Testis (tissue), 3 donors: ENCODE results near the gene ENPP4. TPM values are rescaled to one million over a fixed set of nuclear protein-coding genes. Genes with fewer than 3 reads are reported as not detected.
"Not testable (repeated sequence)": the region's sequence is repeated elsewhere in the genome, so short reads cannot be mapped to it uniquely, and the experiment has no call there.

Source experiments
- DNase-seq: peaks from one replicate; pipeline ENCODE4 v3.0.0-alpha.2; 2019
- H3K27ac ChIP-seq, 2 donors: fragments of 200-600 bp; sonication (generic); one replicate each; pipeline ENCODE4 v1.5.1; 2019
- H3K27me3 ChIP-seq: fragments of 200-600 bp; sonication (generic); one replicate; pipeline ENCODE4 v1.5.1; 2019
- H3K36me3 ChIP-seq: fragments of 200-600 bp; sonication (generic); one replicate; pipeline ENCODE4 v1.5.1; 2017; ENCODE audit warnings: low read depth; ENCODE audit errors: missing control alignments
- H3K4me1 ChIP-seq: fragments of 200-600 bp; sonication (generic); one replicate; pipeline ENCODE4 v1.5.1; 2019
- H3K4me3 ChIP-seq, 2 donors: fragments of 200-600 bp; sonication (generic); one replicate each; pipeline ENCODE4 v1.5.1; 2017 to 2019
- H3K9me3 ChIP-seq: fragments of 200-600 bp; sonication (generic); one replicate; pipeline ENCODE4 v1.5.1; 2017
- CTCF ChIP-seq, 3 experiments: fragments of 450-650 bp in 2 of 3; fragments of 200-600 bp in 1 of 3; sonication (generic) in 1 of 3; IDR thresholded peaks; one replicate each; pipeline ENCODE4 v1.5.1; 2016 to 2019; ENCODE audit warnings: antibody characterized with exemption in 3 of 3, mild to moderate bottlenecking in 2 of 3, moderate library complexity in 1 of 3
- POLR2A ChIP-seq: fragments of 450-650 bp; IDR thresholded peaks from one replicate; pipeline ENCODE4 v1.6.1; 2017; ENCODE audit warnings: antibody characterized with exemption, mild to moderate bottlenecking, moderate library complexity
- WGBS, 2 donors: methylation state at CpG; one replicate each; pipeline ENCODE4 v1.1.5; 2018; 5-methylcytosine and 5-hydroxymethylcytosine counted together
- intact Hi-C: fragments of 100-400 bp; cut with DNase I; formaldehyde crosslinking; loops from one replicate; pipeline ENCODE4 v1.15.1; 2023; ENCODE audit warnings: low total_unique reads
- polyA plus RNA-seq: library from polyadenylated mRNA; stranded (reverse); fragments of 350-450 nt; fragmentation: Illumina TruSeq; extraction: RNeasy Lipid Tissue Mini Kit (QIAGEN cat#74804); gene quantifications from one replicate; pipeline ENCODE4 v1.2.3, GENCODE V29; 2014; ENCODE audit warnings: low read depth, low replicate concordance; ENCODE audit not compliant: insufficient read depth
- total RNA-seq, 2 donors: library from RNA; depleted of rRNA; stranded (reverse); fragments of >200 nt; gene quantifications; one replicate each; pipeline ENCODE4 v1.2.3, GENCODE V29; 2016

The ENPP4 gene
- total and polyA plus RNA-seq, 3 donors from 2014 or later = 13.0 to 23.1 (median 21.1) TPM

DNA sequence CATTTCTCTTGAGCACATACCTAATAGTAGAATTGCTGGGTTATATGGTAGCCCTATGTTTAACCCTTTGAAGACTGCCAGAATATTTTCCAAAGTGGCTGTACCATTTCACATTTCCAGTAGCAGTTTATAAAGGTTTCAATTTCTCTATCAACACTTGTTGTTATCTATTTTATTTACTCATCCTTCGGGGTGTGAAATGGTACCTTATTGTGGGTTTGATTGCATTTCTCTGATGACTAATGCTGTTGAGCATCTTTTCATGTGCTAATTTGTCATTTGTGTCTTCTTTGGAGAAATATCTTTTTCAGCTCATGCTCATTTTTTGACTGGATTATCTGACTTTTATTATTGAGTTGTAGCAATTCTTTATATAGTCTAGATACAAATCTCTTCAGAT is 5.4 kb downstream of the ENPP4 start:
- no peak overlapping the region for H3K4me3 ChIP-seq
- DNase-seq = no peak
- H3K4me1 ChIP-seq = no peaks in the 10 kb centered on the region
- H3K36me3 ChIP-seq = no peaks in the 10 kb centered on the region
- H3K27ac ChIP-seq = no peak overlapping the region
- WGBS, 2 donors = 75 to 96% methylated on average over 1 of the region's 1 CpG
- no peak for TF ChIP-seq POLR2A
- TF ChIP-seq CTCF (IDR thresholded peaks at IDR 0.05) = no peak
- no peaks in the 10 kb centered on the region for H3K27me3 ChIP-seq
- H3K9me3 ChIP-seq = no peaks in the 10 kb centered on the region
- intact Hi-C loops = no loop called here

DNA sequence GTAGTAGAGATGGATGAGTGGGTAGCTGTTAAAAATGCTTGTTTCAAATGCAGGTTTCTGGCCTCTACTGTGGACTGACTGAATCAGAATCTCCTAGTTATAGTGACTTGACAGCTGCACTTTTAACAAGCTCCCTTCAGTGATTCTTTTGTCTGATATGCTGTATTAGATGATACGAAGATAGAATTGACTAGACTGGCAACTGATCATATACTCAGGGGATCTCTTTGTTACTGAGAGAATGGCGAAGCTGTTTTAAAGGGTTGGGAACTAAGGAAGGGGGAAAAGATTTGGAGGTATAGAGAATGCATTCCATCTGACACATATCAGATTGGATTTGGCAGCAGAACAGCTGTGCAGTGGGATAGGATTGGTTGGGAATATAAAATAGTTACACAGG is 7.0 kb downstream of the ENPP4 start:
- Histone ChIP-seq H3K9me3 (no peaks in the 10 kb centered on the region), H3K27ac (no peak overlapping the region), H3K4me1 (no peaks in the 10 kb centered on the region), H3K4me3 (no peak overlapping the region), H3K27me3 (no peaks in the 10 kb centered on the region), H3K36me3 (no peaks in the 10 kb centered on the region)
- 91 to 92% methylated on average over 2 of the region's 2 CpGs for WGBS, 2 donors
- no peak for TF ChIP-seq POLR2A
- TF ChIP-seq CTCF (IDR thresholded peaks at IDR 0.05) = no peak
- intact Hi-C loops = no loop called here
- no peak for DNase-seq

DNA sequence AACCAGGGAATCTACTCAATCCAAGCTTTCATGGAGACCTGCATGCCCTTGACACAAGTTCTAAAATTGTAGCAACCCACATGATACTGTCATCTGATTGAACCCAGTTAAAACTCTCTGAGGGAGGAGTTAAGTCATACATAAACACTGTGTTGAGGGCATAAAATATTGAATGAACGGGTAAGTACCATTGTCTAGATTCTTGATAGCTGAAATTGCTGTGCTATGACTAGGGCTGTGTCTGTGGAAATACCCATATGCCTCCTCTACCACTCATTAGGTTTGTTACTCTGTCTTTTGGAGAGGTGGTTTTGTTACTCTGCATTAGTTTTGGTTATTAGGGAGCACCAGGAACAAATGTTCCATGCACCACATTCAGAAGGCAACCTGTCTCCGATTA is 7.6 kb downstream of the ENPP4 start:
- H3K27ac ChIP-seq = no peak overlapping the region
- TF ChIP-seq POLR2A (no peak), CTCF (IDR thresholded peaks at IDR 0.05) (no peak)
- 88 to 91% methylated on average over 2 of the region's 2 CpGs for WGBS, 2 donors
- no peaks in the 10 kb centered on the region for H3K27me3 ChIP-seq
- intact Hi-C loops = no loop called here
- no peaks in the 10 kb centered on the region for H3K9me3 ChIP-seq
- no peak overlapping the region for H3K4me3 ChIP-seq
- no peaks in the 10 kb centered on the region for H3K36me3 ChIP-seq
- no peak for DNase-seq
- H3K4me1 ChIP-seq = no peaks in the 10 kb centered on the region

- no peak for TF ChIP-seq POLR2A
- TF ChIP-seq CTCF (IDR thresholded peaks at IDR 0.05) = no peak
- no peaks in the 10 kb centered on the region for H3K36me3 ChIP-seq
- 84 to 93% methylated on average over 1 of the region's 1 CpG for WGBS, 2 donors
- intact Hi-C loops = no loop called here
- H3K4me1 ChIP-seq = no peaks in the 10 kb centered on the region
- no peak for DNase-seq
- H3K27ac ChIP-seq = no peak overlapping the region
- H3K4me3 ChIP-seq = no peak overlapping the region
- H3K9me3 ChIP-seq = no peaks in the 10 kb centered on the region
- H3K27me3 ChIP-seq = no peaks in the 10 kb centered on the region
Measured at GRCh38 chr6:46138281-46138680, 8.5 kb downstream of the ENPP4 start.

- Histone ChIP-seq H3K27ac (no peak overlapping the region), H3K4me1 (no peaks in the 10 kb centered on the region), H3K9me3 (no peaks in the 10 kb centered on the region), H3K4me3 (no peak overlapping the region), H3K36me3 (no peaks in the 10 kb centered on the region), H3K27me3 (no peaks in the 10 kb centered on the region)
- intact Hi-C loops = no loop called here
- TF ChIP-seq CTCF (IDR thresholded peaks at IDR 0.05) (no peak), POLR2A (no peak)
- no peak for DNase-seq
- 68 to 69% methylated on average over 1 of the region's 1 CpG for WGBS, 2 donors
Measured at GRCh38 chr6:46144270-46144669, 14.5 kb downstream of the ENPP4 start.

DNA sequence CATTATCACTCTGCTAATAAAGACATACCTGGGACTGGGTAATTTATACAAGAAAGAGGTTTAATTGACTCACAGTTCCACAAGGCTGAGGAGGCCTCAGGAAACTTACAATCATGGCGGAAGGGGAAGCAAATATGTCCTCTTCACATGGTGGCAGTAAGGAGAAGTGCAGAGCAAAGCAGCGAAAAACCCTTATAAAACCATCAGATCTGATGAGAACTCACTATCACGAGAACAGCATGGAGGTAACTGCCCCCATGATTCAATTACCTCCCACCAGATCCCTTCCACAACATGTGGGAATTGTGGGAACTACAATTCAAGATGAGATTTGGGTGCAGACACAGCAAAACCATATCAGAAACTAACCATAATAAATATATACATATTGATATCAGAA is 19.3 kb downstream of the ENPP4 start:
- H3K4me1 ChIP-seq, H3K9me3 ChIP-seq, intact Hi-C loops, H3K4me3 ChIP-seq, H3K36me3 ChIP-seq, H3K27ac ChIP-seq, H3K27me3 ChIP-seq, DNase-seq: not testable (repeated sequence)
- 88 to 93% methylated on average over 3 of the region's 3 CpGs for WGBS, 2 donors
